HCT116 (cell line): Measurements from ENCODE around the gene TSPEAR. TPM values are rescaled to one million over a fixed set of nuclear protein-coding genes. Genes with fewer than 3 reads are reported as not detected.

Experiments
- ATAC-seq: fragments of 200-7000 bp; cut with Tn5 transposase; 2 replicates; pipeline ENCODE4 v1.9.1; 2020; ENCODE audit warnings: mild to moderate bottlenecking, moderate library complexity
- BruUV-seq: library from RNA; stranded (reverse); fragments of 400-500 nt; replicated peaks from 2 replicates; lab custom pipeline; 2021; lab: Mats Ljungman, UMichigan
- CTCF ChIA-PET: fragments of 300-600 bp; sonication (Branson Sonifier 250); formaldehyde crosslinking; loops from one replicate; lab custom pipeline; 2021; ENCODE audit warnings: antibody characterized with exemption; lab: Charles Lee
- POLR2A ChIA-PET: fragments of 300-600, 350-600 bp; sonication (Branson Sonifier 250); formaldehyde crosslinking; loops from one replicate; lab custom pipeline; 2021; ENCODE audit warnings: antibody characterized with exemption; lab: Charles Lee
- RAD21 ChIA-PET, 2 experiments: fragments of 300-600 bp; sonication (Branson Sonifier 250); formaldehyde crosslinking; loops; one replicate each; lab custom pipeline; 2023; ENCODE audit warnings: low total read pairs in 2 of 2; ENCODE audit not compliant: uncharacterized antibody in 2 of 2, unreplicated experiment in 2 of 2, low non-redundant PET in 1 of 2; lab: Charles Lee
- DNase-seq: peaks from one replicate; pipeline ENCODE4 v3.0.0-alpha.2; 2010; ENCODE audit warnings: low read depth, low spot score
- H2AFZ ChIP-seq: fragments of 200-600 bp; shearing (Covaris generic), sonication (generic); 2 replicates; pipeline ENCODE4 v1.6.1; 2017; ENCODE audit warnings: low read depth, mixed run types, mixed read lengths, antibody characterized with exemption, low read length; ENCODE audit not compliant: poor library complexity, severe bottlenecking
- H3K27ac ChIP-seq: 2 replicates; pipeline ENCODE4 v1.5.1; 2012; ENCODE audit warnings: low read depth, low read length
- H3K27me3 ChIP-seq: fragments of 200-600 bp; sonication (generic); 2 replicates; pipeline ENCODE4 v1.6.1; 2016; ENCODE audit warnings: mixed run types, low read length, mixed read lengths; ENCODE audit not compliant: insufficient read depth
- H3K36me3 ChIP-seq, 2 experiments: fragments of 200-500 bp in 1 of 2; fragments of 200-600 bp in 1 of 2; sonication (Bioruptor generic) in 1 of 2; sonication (generic) in 1 of 2; 2 replicates each; pipeline versions ENCODE4 v1.5.1 to v1.6.1; 2014 to 2016; ENCODE audit warnings: low read length in 2 of 2, inconsistent platforms in 1 of 2, mixed read lengths in 1 of 2, mixed run types in 1 of 2; ENCODE audit not compliant: insufficient read depth in 2 of 2, control insufficient read depth in 1 of 2
- H3K4me1 ChIP-seq, 2 experiments: fragments of 200-600 bp in 1 of 2; sonication (generic) in 1 of 2; 2 replicates each; pipeline versions ENCODE4 v1.5.1 to v1.6.1; 2012 to 2017; ENCODE audit warnings: low read length in 2 of 2, inconsistent platforms in 1 of 2, mild to moderate bottlenecking in 1 of 2, mixed read lengths in 1 of 2, mixed run types in 1 of 2, moderate library complexity in 1 of 2; ENCODE audit not compliant: insufficient read depth in 2 of 2, control insufficient read depth in 1 of 2
- H3K4me2 ChIP-seq: fragments of 200-600 bp; sonication (generic); 2 replicates; pipeline ENCODE4 v1.6.1; 2017; ENCODE audit warnings: mixed run types, low read length, mixed read lengths
- H3K4me3 ChIP-seq, 2 experiments: fragments of 200-600 bp in 1 of 2; sonication (generic) in 1 of 2; replicated peaks in 1 of 2; 2 replicates each; pipeline ENCODE4 v1.5.1; 2011 to 2016; ENCODE audit warnings: low read length in 2 of 2, control low read depth in 1 of 2, low read depth in 1 of 2, mild to moderate bottlenecking in 1 of 2, mixed read lengths in 1 of 2, mixed run types in 1 of 2
- H3K79me2 ChIP-seq: fragments of 200-600 bp; sonication (generic); 2 replicates; pipeline ENCODE4 v1.6.1; 2017; ENCODE audit warnings: mild to moderate bottlenecking, mixed run types, low read length, moderate library complexity, mixed read lengths; ENCODE audit not compliant: insufficient read depth
- H3K9ac ChIP-seq: fragments of 200-600 bp; sonication (generic); 2 replicates; pipeline ENCODE4 v1.6.1; 2016; ENCODE audit warnings: low read length, mixed read lengths
- H3K9me2 ChIP-seq: fragments of 200-600 bp; sonication (generic), shearing (Covaris generic); 2 replicates; pipeline ENCODE4 v1.6.1; 2017; ENCODE audit warnings: mixed run types, mild to moderate bottlenecking, moderate library complexity; ENCODE audit not compliant: insufficient read depth
- H3K9me3 ChIP-seq, 2 experiments: fragments of 200-500 bp in 1 of 2; fragments of 200-600 bp in 1 of 2; sonication (Bioruptor generic) in 1 of 2; sonication (generic) in 1 of 2; 2 replicates each; pipeline ENCODE4 v1.6.1; 2014 to 2017; ENCODE audit warnings: low read length in 2 of 2, mixed read lengths in 2 of 2, inconsistent platforms in 1 of 2, low read depth in 1 of 2, mild to moderate bottlenecking in 1 of 2, mixed run types in 1 of 2, moderate library complexity in 1 of 2; ENCODE audit not compliant: control insufficient read depth in 1 of 2, insufficient read depth in 1 of 2
- H4K20me1 ChIP-seq: fragments of 200-600 bp; sonication (generic), shearing (Covaris generic); 2 replicates; pipeline ENCODE4 v1.6.1; 2017; ENCODE audit warnings: mixed run types, mild to moderate bottlenecking, moderate library complexity; ENCODE audit not compliant: insufficient read depth
- CBX3 ChIP-seq: IDR thresholded peaks from 2 replicates; pipeline ENCODE4 v1.6.1; 2012; ENCODE audit warnings: low read depth
- CEBPB ChIP-seq: IDR thresholded peaks from 2 replicates; pipeline ENCODE4 v1.6.1; 2012; ENCODE audit warnings: low read depth
- ELF1 ChIP-seq: IDR thresholded peaks from 2 replicates; pipeline ENCODE4 v1.6.1; 2012; ENCODE audit warnings: low read depth, borderline replicate concordance
- FOSL1 ChIP-seq: IDR thresholded peaks from 2 replicates; pipeline ENCODE4 v1.6.1; 2012; ENCODE audit warnings: low read depth
- SIN3A ChIP-seq: IDR thresholded peaks from 2 replicates; pipeline ENCODE4 v1.6.1; 2012; ENCODE audit warnings: low read depth
- SRF ChIP-seq: IDR thresholded peaks from 2 replicates; pipeline ENCODE4 v1.6.1; 2012; ENCODE audit warnings: low read depth
- intact Hi-C: fragments of 100-400 bp; cut with micrococcal nuclease; formaldehyde crosslinking; loops from 2 replicates; pipeline ENCODE4 v1.10.0; 2022
- total RNA-seq: library from RNA; stranded (reverse); gene quantifications from one replicate; pipeline ENCODE4 v1.2.1, GENCODE V29; 2021; ENCODE audit not compliant: unreplicated experiment
- TF ChIP-seq, protein P1 (sequence below): IDR thresholded peaks from 2 replicates; pipeline ENCODE4 v1.6.1; 2012; ENCODE audit warnings: low read depth

Gene TSPEAR
- total RNA-seq, 1 experiment from 2014 or later = not detected

DNA sequence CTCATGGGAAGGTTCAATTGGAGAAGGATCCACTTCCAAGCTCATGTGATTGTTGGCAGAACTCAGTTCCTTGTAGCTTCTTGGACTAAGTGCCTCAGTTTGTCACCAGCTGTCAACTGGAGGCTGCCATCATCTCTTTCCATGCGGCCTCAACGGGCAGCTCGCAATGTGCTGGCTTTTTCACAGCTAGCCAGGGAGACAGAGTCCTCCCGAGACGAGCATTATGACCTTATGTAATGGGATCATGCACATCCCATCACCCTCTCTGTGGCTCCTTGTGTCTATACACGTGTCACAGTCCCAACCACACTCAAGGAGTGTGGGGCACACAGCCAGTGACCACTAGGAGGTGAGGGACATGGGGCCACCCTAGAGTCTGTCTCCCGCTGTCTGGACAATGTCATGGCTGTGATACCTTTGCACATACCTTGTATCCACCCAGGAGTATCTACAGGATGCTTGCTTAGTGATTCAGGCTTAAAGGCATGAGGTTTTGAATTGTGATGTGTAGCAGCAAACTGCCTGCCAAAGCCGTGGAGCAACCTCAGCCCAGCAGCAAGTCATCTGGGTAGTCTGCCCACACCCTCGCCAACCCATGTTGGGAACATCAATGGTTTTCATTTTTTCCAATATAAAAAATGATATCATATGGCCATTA lies 115.2 kb downstream of the TSPEAR start:
- H3K4me3 ChIP-seq = no peak overlapping the region
- no peak overlapping the region for H3K9ac ChIP-seq
- ChIA-PET CTCF (no interaction called here), POLR2A (no interaction called here), RAD21 (interaction anchor here in 1 of 2 experiments (0.6 kb wide), 1 partner anchor 87 kb away, joined by 5 read pairs; no protein-coding TSS in a partner anchor)
- no peak overlapping the region for H2AFZ ChIP-seq
- no peaks in the 10 kb centered on the region for H3K27me3 ChIP-seq
- BruUV-seq = no TSS peak
- no peaks in the 10 kb centered on the region for H4K20me1 ChIP-seq
- no peak overlapping the region for H3K27ac ChIP-seq
- no peak overlapping the region for H3K4me2 ChIP-seq
- ATAC-seq (no peak), DNase-seq (no peak)
- no peak for TF ChIP-seq SIN3A
- intact Hi-C loops = no loop called here
- no peaks in the 10 kb centered on the region for H3K9me3 ChIP-seq
- H3K79me2 ChIP-seq = no peaks in the 10 kb centered on the region
- no peaks in the 10 kb centered on the region for H3K36me3 ChIP-seq
- H3K4me1 ChIP-seq = peaks cover 0 to 3% of the 10 kb centered on the region in 2 experiments; a peak in 1 of 4 replicates
- no peaks in the 10 kb centered on the region for H3K9me2 ChIP-seq

DNA sequence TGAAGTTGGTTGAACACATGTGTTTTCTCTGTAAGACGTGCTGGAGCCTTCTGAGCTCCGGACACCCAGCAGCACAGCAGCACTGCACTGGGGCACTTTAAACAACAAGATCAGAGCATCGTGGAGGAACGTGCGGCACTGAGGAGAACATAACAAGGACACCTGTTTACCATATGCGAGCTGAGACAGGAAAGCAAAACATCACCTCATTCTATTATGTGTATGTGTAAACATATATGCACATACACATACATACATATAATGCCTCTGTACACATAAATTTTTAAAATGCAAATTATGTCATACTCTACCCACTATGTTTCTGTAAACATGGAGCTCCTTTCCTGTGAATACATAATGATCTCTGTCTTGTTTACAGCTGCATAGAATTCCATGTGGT lies 115.8 kb downstream of the TSPEAR start:
- ChIA-PET POLR2A (no interaction called here), CTCF (no interaction called here), RAD21 (no interaction called here)
- Histone ChIP-seq H3K4me2 (no peak overlapping the region), H3K9me3 (no peaks in the 10 kb centered on the region), H3K36me3 (no peaks in the 10 kb centered on the region), H3K4me1 (peaks cover 0 to 3% of the 10 kb centered on the region in 2 experiments; a peak in 1 of 4 replicates), H3K27ac (no peak overlapping the region), H2AFZ (no peak overlapping the region), H3K79me2 (no peaks in the 10 kb centered on the region), H3K9ac (no peak overlapping the region), H4K20me1 (no peaks in the 10 kb centered on the region), H3K4me3 (no peak overlapping the region), H3K27me3 (no peaks in the 10 kb centered on the region), H3K9me2 (no peaks in the 10 kb centered on the region)
- no TSS peak for BruUV-seq
- intact Hi-C loops = no loop called here
- DNase-seq (no peak), ATAC-seq (no peak)
- TF ChIP-seq SRF (no peak), ELF1 (no peak), FOSL1 (no peak), CEBPB (no peak), SIN3A (no peak), CBX3 (no peak)
- TF ChIP-seq, protein P1, sequence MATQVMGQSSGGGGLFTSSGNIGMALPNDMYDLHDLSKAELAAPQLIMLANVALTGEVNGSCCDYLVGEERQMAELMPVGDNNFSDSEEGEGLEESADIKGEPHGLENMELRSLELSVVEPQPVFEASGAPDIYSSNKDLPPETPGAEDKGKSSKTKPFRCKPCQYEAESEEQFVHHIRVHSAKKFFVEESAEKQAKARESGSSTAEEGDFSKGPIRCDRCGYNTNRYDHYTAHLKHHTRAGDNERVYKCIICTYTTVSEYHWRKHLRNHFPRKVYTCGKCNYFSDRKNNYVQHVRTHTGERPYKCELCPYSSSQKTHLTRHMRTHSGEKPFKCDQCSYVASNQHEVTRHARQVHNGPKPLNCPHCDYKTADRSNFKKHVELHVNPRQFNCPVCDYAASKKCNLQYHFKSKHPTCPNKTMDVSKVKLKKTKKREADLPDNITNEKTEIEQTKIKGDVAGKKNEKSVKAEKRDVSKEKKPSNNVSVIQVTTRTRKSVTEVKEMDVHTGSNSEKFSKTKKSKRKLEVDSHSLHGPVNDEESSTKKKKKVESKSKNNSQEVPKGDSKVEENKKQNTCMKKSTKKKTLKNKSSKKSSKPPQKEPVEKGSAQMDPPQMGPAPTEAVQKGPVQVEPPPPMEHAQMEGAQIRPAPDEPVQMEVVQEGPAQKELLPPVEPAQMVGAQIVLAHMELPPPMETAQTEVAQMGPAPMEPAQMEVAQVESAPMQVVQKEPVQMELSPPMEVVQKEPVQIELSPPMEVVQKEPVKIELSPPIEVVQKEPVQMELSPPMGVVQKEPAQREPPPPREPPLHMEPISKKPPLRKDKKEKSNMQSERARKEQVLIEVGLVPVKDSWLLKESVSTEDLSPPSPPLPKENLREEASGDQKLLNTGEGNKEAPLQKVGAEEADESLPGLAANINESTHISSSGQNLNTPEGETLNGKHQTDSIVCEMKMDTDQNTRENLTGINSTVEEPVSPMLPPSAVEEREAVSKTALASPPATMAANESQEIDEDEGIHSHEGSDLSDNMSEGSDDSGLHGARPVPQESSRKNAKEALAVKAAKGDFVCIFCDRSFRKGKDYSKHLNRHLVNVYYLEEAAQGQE = no peak
